Cardiac fibroblast (primary cell): ENCODE results near the gene GRPEL2.

Source experiments
- DNase-seq, 2 donors: peaks; one replicate each; pipeline versions ENCODE4 v3.0.0 to v3.0.0-alpha.2; 2010; ENCODE audit warnings: low read depth in 2 of 2
- H3K4me3 ChIP-seq, 2 donors: replicated peaks in 1 of 2; 1 replicate in 1 of 2; 2 replicates in 1 of 2; pipeline ENCODE4 v1.5.1; 2011; ENCODE audit warnings: low read depth in 2 of 2, low read length in 2 of 2, mild to moderate bottlenecking in 2 of 2, moderate library complexity in 1 of 2
- CTCF ChIP-seq: IDR thresholded peaks from one replicate; pipeline ENCODE4 v1.5.1; 2011; ENCODE audit warnings: low read depth, mild to moderate bottlenecking, low read length, inconsistent platforms

GRPEL2 gene

DNA sequence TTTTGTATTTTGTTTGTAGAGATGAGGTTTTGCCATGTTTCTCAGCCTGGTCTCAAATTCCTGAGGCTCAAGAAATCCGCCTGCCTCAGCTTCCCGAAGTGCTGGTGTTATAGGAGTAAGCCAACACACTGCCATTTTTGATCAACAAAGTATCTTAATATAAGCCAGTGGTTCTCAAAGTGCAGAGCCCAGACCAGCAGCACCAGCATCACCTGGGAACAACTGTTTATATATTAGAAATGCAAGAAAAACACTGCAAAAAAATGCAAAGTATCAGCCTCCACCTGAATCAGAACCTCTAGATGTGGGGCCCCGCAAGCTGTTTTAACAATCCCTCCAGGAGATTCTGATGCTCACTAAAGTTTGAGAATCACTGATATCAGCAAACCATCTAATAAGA, 27.6 kb downstream of the GRPEL2 start:
- H3K4me3 ChIP-seq: no peak overlapping the region
- DNase-seq: no peak
- TF ChIP-seq CTCF: no peak

DNA sequence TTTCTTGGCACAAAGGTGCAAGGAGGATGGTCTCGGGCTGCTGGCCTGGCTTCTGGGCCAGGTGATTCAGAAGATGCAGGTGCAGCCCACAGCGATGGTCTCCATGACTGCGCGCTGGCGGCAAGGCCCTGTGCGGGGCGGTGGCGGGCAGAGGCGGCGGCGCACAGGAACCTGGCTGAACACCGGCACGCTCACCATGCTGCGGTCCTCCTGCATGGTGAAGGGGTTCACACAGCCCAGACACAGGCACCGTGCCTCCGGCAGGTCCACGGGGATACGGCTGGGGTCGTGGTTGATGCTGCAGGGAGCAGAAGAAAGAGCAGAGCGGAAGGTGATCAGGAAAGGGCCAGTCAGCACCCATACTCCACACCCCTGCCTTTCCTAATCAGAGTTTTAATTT, 29.0 kb downstream of the GRPEL2 start:
- no peak for DNase-seq
- TF ChIP-seq CTCF: no peak
- no peak overlapping the region for H3K4me3 ChIP-seq

- TF ChIP-seq CTCF: no peak
- no peak overlapping the region for H3K4me3 ChIP-seq
- DNase-seq: no peak
Observed at GRCh38 chr5:149374801-149375200, 29.5 kb downstream of the GRPEL2 start.

GRCh38 chr5:149375434-149375833, 30.1 kb downstream of the GRPEL2 start:
- no peak for DNase-seq
- no peak overlapping the region for H3K4me3 ChIP-seq
- no peak for TF ChIP-seq CTCF

- DNase-seq: no peak
- no peak overlapping the region for H3K4me3 ChIP-seq
- no peak for TF ChIP-seq CTCF
Observed at GRCh38 chr5:149376104-149376503, 30.8 kb downstream of the GRPEL2 start.

- no peak for DNase-seq
- no peak for TF ChIP-seq CTCF
Observed at GRCh38 chr5:149376711-149377447, 31.6 kb downstream of the GRPEL2 start.

More at GRCh38 chr5:149376711-149377447, 31.6 kb downstream of the GRPEL2 start:
- H3K4me3 ChIP-seq: no peak overlapping the region
